HepG2 (cell line): ENCODE data around the gene JPT1. TPM values are rescaled to one million over a fixed set of nuclear protein-coding genes. Genes with fewer than 3 reads are reported as not detected.

Experiments used
- HNRNPH1 ChIP-seq: fragments of 200-400 bp; formaldehyde crosslinking; optimal IDR thresholded peaks from 2 replicates; pipeline ENCODE3; 2017; ENCODE audit warnings: mild to moderate bottlenecking, low read depth, low read length
- NFE2L1 ChIP-seq: sonication (generic); formaldehyde crosslinking; IDR thresholded peaks from 2 replicates; pipeline ENCODE4 v1.4.0; 2020; ENCODE audit warnings: missing genetic modification reagents, mild to moderate bottlenecking, borderline replicate concordance
- NFRKB ChIP-seq: fragments of 450-650 bp; IDR thresholded peaks from 2 replicates; pipeline ENCODE4 v1.6.1; 2017
- RARA ChIP-seq: IDR thresholded peaks from 2 replicates; pipeline ENCODE4 v1.6.1; 2016; ENCODE audit warnings: missing genetic modification reagents, missing compliant biosample characterization
- REL ChIP-seq: sonication (generic); formaldehyde crosslinking; conservative IDR thresholded peaks from 2 replicates; pipeline ENCODE4 v1.8.0; 2022; ENCODE audit warnings: mild to moderate bottlenecking, missing genetic modification reagents, moderate library complexity
- ZFP37 ChIP-seq: sonication (generic); formaldehyde crosslinking; IDR thresholded peaks from 2 replicates; pipeline ENCODE4 v1.4.0; 2020; ENCODE audit warnings: missing genetic modification reagents, borderline replicate concordance
- ZHX2 ChIP-seq, 2 experiments: sonication (generic) in 1 of 2; formaldehyde crosslinking in 1 of 2; IDR thresholded peaks; 2 replicates each; pipeline versions ENCODE4 v1.6.1 to v1.9.0; 2014 to 2022; ENCODE audit warnings: antibody characterized with exemption in 1 of 2, borderline replicate concordance in 1 of 2, inconsistent platforms in 1 of 2, low read depth in 1 of 2, missing genetic modification reagents in 1 of 2
- ZKSCAN8 ChIP-seq: IDR thresholded peaks from 2 replicates; pipeline ENCODE4 v1.6.1; 2016; ENCODE audit warnings: borderline replicate concordance, missing genetic modification reagents, missing compliant biosample characterization
- ZNF280B ChIP-seq: sonication (generic); formaldehyde crosslinking; IDR thresholded peaks from 2 replicates; pipeline ENCODE4 v1.5.0; 2020; ENCODE audit warnings: missing genetic modification reagents, mild to moderate bottlenecking, borderline replicate concordance
- ZNF282 ChIP-seq: fragments of 450-650 bp; IDR thresholded peaks from 2 replicates; pipeline ENCODE4 v1.6.1; 2018; ENCODE audit not compliant: partially characterized antibody
- ZSCAN21 ChIP-seq: sonication (generic); formaldehyde crosslinking; IDR thresholded peaks from 2 replicates; pipeline ENCODE4 v1.8.0; 2022; ENCODE audit warnings: mild to moderate bottlenecking, missing genetic modification reagents, moderate library complexity, borderline replicate concordance
- polyA plus RNA-seq, 8 experiments: library from polyadenylated mRNA; depleted of rRNA in 3 of 8; stranded (reverse) in 7 of 8; unstranded in 1 of 8; fragments of >200 nt; fragmentation: Illumina TruSeq in 4 of 8; extraction: Trizol in 4 of 8; gene quantifications; 2 replicates each; pipeline versions ENCODE4 v1.2.1 to v1.2.3, GENCODE V29; 2011 to 2016; ENCODE audit warnings: low read depth in 4 of 8, missing spikeins in 1 of 8, mixed read lengths in 1 of 8; ENCODE audit not compliant: insufficient read depth in 1 of 8
- total RNA-seq, 5 experiments: library from RNA; depleted of rRNA; stranded (reverse); fragments of >200 nt; fragmentation: Illumina TruSeq; extraction: Trizol; gene quantifications; 2 replicates each; pipeline ENCODE4 v1.2.3, GENCODE V29; 2016; ENCODE audit warnings: low read depth in 1 of 5
- TF ChIP-seq, protein P1 (sequence below): fragments of 450-650 bp; IDR thresholded peaks from 2 replicates; pipeline ENCODE4 v1.6.1; 2017; ENCODE audit warnings: mild to moderate bottlenecking
- TF ChIP-seq, protein P2 (sequence below): IDR thresholded peaks from 2 replicates; pipeline ENCODE4 v1.6.1; 2016; ENCODE audit warnings: low read depth
- TF ChIP-seq, protein P3 (sequence below): sonication (generic); formaldehyde crosslinking; IDR thresholded peaks from 2 replicates; pipeline ENCODE4 v1.5.1; 2020; ENCODE audit warnings: missing genetic modification reagents, mild to moderate bottlenecking, borderline replicate concordance

The JPT1 gene
- total and polyA plus RNA-seq, 2 of the 13 experiments (the other 11 are each of a cell fraction or from before 2014, with no cell fraction given), result 43.3 to 256 TPM

GRCh38 chr17:75182569-75183436 lies 28.5 kb upstream of the JPT1 start, which contains the start of gene SUMO2 (continued):
- TF ChIP-seq ZSCAN21 (CRISPR knock-in tag), result peak; percentile 89
- no peak; the same call in 1 of the 2 replicates for TF ChIP-seq ZFP37 (CRISPR knock-in tag)
- TF ChIP-seq, protein P1, sequence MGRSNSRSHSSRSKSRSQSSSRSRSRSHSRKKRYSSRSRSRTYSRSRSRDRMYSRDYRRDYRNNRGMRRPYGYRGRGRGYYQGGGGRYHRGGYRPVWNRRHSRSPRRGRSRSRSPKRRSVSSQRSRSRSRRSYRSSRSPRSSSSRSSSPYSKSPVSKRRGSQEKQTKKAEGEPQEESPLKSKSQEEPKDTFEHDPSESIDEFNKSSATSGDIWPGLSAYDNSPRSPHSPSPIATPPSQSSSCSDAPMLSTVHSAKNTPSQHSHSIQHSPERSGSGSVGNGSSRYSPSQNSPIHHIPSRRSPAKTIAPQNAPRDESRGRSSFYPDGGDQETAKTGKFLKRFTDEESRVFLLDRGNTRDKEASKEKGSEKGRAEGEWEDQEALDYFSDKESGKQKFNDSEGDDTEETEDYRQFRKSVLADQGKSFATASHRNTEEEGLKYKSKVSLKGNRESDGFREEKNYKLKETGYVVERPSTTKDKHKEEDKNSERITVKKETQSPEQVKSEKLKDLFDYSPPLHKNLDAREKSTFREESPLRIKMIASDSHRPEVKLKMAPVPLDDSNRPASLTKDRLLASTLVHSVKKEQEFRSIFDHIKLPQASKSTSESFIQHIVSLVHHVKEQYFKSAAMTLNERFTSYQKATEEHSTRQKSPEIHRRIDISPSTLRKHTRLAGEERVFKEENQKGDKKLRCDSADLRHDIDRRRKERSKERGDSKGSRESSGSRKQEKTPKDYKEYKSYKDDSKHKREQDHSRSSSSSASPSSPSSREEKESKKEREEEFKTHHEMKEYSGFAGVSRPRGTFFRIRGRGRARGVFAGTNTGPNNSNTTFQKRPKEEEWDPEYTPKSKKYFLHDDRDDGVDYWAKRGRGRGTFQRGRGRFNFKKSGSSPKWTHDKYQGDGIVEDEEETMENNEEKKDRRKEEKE, result no peak
- TF ChIP-seq, protein P2, sequence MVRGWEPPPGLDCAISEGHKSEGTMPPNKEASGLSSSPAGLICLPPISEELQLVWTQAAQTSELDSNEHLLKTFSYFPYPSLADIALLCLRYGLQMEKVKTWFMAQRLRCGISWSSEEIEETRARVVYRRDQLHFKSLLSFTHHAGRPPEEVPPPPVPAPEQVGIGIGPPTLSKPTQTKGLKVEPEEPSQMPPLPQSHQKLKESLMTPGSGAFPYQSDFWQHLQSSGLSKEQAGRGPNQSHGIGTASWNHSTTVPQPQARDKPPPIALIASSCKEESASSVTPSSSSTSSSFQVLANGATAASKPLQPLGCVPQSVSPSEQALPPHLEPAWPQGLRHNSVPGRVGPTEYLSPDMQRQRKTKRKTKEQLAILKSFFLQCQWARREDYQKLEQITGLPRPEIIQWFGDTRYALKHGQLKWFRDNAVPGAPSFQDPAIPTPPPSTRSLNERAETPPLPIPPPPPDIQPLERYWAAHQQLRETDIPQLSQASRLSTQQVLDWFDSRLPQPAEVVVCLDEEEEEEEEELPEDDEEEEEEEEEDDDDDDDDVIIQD, result no peak
- no peak for TF ChIP-seq ZNF282
- TF ChIP-seq ZKSCAN8 (CRISPR knock-in tag), result no peak
- TF ChIP-seq HNRNPH1, result no peak
- TF ChIP-seq NFE2L1 (CRISPR knock-in tag), result no peak
- peak; percentile 13; the same call in 1 of the 2 replicates for TF ChIP-seq REL
- no peak for TF ChIP-seq ZHX2 (IDR thresholded peaks at IDR 0.05; ENCODE audit: low read depth)
- 0 out of 2 replicates have a peak, but pooled peaks have one; percentile 37 for TF ChIP-seq ZHX2 (CRISPR knock-in tag; IDR thresholded peaks at IDR 0.05; ENCODE audit: borderline replicate concordance)
- peak; percentile 31; the same call in 1 of the 2 replicates for TF ChIP-seq RARA (CRISPR knock-in tag)
- TF ChIP-seq NFRKB, result peak; percentile 63
- 0 out of 2 replicates have a peak, but pooled peaks have one; percentile 73 for TF ChIP-seq ZNF280B
- TF ChIP-seq, protein P3, sequence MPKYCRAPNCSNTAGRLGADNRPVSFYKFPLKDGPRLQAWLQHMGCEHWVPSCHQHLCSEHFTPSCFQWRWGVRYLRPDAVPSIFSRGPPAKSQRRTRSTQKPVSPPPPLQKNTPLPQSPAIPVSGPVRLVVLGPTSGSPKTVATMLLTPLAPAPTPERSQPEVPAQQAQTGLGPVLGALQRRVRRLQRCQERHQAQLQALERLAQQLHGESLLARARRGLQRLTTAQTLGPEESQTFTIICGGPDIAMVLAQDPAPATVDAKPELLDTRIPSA (CRISPR knock-in tag), result 0 out of 2 replicates have a peak, but pooled peaks have one; percentile 7
